B cell (primary cell): ENCODE data around the gene LRPPRC. TPM values are rescaled to one million over a fixed set of nuclear protein-coding genes. Genes with fewer than 3 reads are reported as not detected.

Experiments
- ATAC-seq: fragments of 200-7000 bp; cut with Tn5 transposase; one replicate; pipeline ENCODE4 v1.10.0; 2021; ENCODE audit warnings: low read depth, mild to moderate bottlenecking, moderate number of reproducible peaks, moderate library complexity
- CTCF ChIA-PET: fragments of 350-600 bp; sonication (Branson Sonifier 250); formaldehyde crosslinking; loops from one replicate; lab custom pipeline; 2021; ENCODE audit warnings: antibody characterized with exemption, inconsistent platforms; lab: Charles Lee
- POLR2A ChIA-PET: fragments of 350-600 bp; sonication (Branson Sonifier 250); formaldehyde crosslinking; loops from one replicate; lab custom pipeline; 2021; ENCODE audit warnings: antibody characterized with exemption; lab: Charles Lee
- DNase-seq: peaks from one replicate; pipeline ENCODE4 v3.0.0; 2013
- H2AFZ ChIP-seq: 2 replicates; pipeline ENCODE4 v1.6.1; 2012; ENCODE audit warnings: mild to moderate bottlenecking, low read depth, low read length; ENCODE audit not compliant: insufficient read depth, poor library complexity, severe bottlenecking
- H3K27ac ChIP-seq, 2 donors: 1 replicate in 1 of 2; 2 replicates in 1 of 2; pipeline ENCODE4 v1.5.1; 2012 to 2013; ENCODE audit warnings: low read length in 2 of 2, mild to moderate bottlenecking in 2 of 2, moderate library complexity in 1 of 2
- H3K27me3 ChIP-seq, 4 experiments: fragments of 200-600 bp in 1 of 4; sonication (generic) in 1 of 4; replicated peaks in 1 of 4; 1 replicate in 2 of 4; 2 replicates in 2 of 4; pipeline versions ENCODE4 v1.6.1 to v1.7.0; 2013 to 2016; ENCODE audit warnings: low read length in 3 of 4, mild to moderate bottlenecking in 2 of 4, mixed read lengths in 1 of 4, moderate library complexity in 1 of 4; ENCODE audit not compliant: insufficient read depth in 4 of 4, control insufficient read depth in 3 of 4; ENCODE audit errors: control extremely low read depth in 1 of 4
- H3K36me3 ChIP-seq, 2 experiments: replicated peaks in 1 of 2; 1 replicate in 1 of 2; 2 replicates in 1 of 2; pipeline versions ENCODE4 v1.6.1 to v1.7.1; 2013; ENCODE audit warnings: low read length in 1 of 2; ENCODE audit not compliant: insufficient read depth in 2 of 2, control insufficient read depth in 1 of 2; ENCODE audit errors: control extremely low read depth in 1 of 2, extremely low read depth in 1 of 2
- H3K4me1 ChIP-seq, 2 donors: fragments of 200-600 bp in 1 of 2; sonication (generic) in 1 of 2; 1 replicate in 1 of 2; 2 replicates in 1 of 2; pipeline versions ENCODE4 v1.5.1 to v1.6.1; 2013 to 2017; ENCODE audit warnings: low read length in 2 of 2; ENCODE audit not compliant: control insufficient read depth in 2 of 2, insufficient read depth in 2 of 2
- H3K4me2 ChIP-seq: replicated peaks from 2 replicates; pipeline ENCODE3; 2012; ENCODE audit warnings: mild to moderate bottlenecking, low read depth, low read length; ENCODE audit not compliant: poor library complexity, severe bottlenecking
- H3K4me3 ChIP-seq, 5 experiments: fragments of 200-600 bp in 1 of 5; sonication (generic) in 1 of 5; 1 replicate in 3 of 5; 2 replicates in 2 of 5; pipeline versions ENCODE4 v1.5.1 to v1.7.0; 2011 to 2016; ENCODE audit warnings: low read length in 4 of 5, mild to moderate bottlenecking in 4 of 5, low read depth in 2 of 5, control low read depth in 1 of 5, moderate library complexity in 1 of 5; ENCODE audit not compliant: insufficient read depth in 1 of 5; ENCODE audit errors: control extremely low read depth in 1 of 5, extremely low read depth in 1 of 5
- H3K79me2 ChIP-seq: fragments of 200-600 bp; sonication (generic); one replicate; pipeline ENCODE4 v1.6.0; 2016; ENCODE audit warnings: low read length; ENCODE audit not compliant: control insufficient read depth, insufficient read depth
- H3K9ac ChIP-seq: fragments of 200-600 bp; sonication (generic); 2 replicates; pipeline ENCODE4 v1.6.1; 2017; ENCODE audit warnings: mild to moderate bottlenecking, low read length, moderate library complexity
- H3K9me3 ChIP-seq, 3 donors: one replicate each; pipeline versions ENCODE4 v1.6.1 to v1.7.1; 2013; ENCODE audit warnings: low read length in 2 of 3; ENCODE audit not compliant: control insufficient read depth in 2 of 3, insufficient read depth in 1 of 3; ENCODE audit errors: control extremely low read depth in 1 of 3
- H4K20me1 ChIP-seq: 2 replicates; pipeline ENCODE4 v1.6.0; 2012; ENCODE audit warnings: mild to moderate bottlenecking, low read length; ENCODE audit not compliant: insufficient read depth, control insufficient read depth, poor library complexity, severe bottlenecking
- H3K27ac Mint-ChIP-seq: one replicate; pipeline ENCODE4 v1.8.0; 2021; ENCODE audit warnings: mixed read lengths
- H3K27me3 Mint-ChIP-seq: one replicate; pipeline ENCODE4 v1.8.0; 2021; ENCODE audit warnings: mixed read lengths
- H3K4me1 Mint-ChIP-seq: one replicate; pipeline ENCODE4 v1.8.0; 2021; ENCODE audit warnings: mixed read lengths
- H3K4me3 Mint-ChIP-seq: one replicate; pipeline ENCODE4 v1.8.0; 2021; ENCODE audit warnings: mixed read lengths
- H3K9me3 Mint-ChIP-seq: one replicate; pipeline ENCODE4 v1.8.0; 2022; ENCODE audit warnings: mixed read lengths; ENCODE audit not compliant: insufficient read depth
- CTCF ChIP-seq: fragments of 200-600 bp; IDR thresholded peaks from one replicate; pipeline ENCODE4 v1.8.0; 2022; ENCODE audit warnings: antibody characterized with exemption, mild to moderate bottlenecking
- EZH2 ChIP-seq: IDR thresholded peaks from 2 replicates; pipeline ENCODE4 v1.6.1; 2012; ENCODE audit warnings: borderline replicate concordance, low read depth, mild to moderate bottlenecking, moderate library complexity, low read length; ENCODE audit not compliant: insufficient read depth, poor library complexity, severe bottlenecking
- WGBS: methylation state at CpG from one replicate; pipeline ENCODE4 v1.1.5; 2013; ENCODE audit warnings: missing lambda C conversion rate; ENCODE audit not compliant: insufficient coverage; 5-methylcytosine and 5-hydroxymethylcytosine counted together
- intact Hi-C: fragments of 100-400 bp; cut with micrococcal nuclease; formaldehyde crosslinking; loops from one replicate; pipeline ENCODE4 v1.10.0; 2022
- polyA plus RNA-seq: library from polyadenylated mRNA; depleted of rRNA; stranded (reverse); fragments of >200 nt; gene quantifications from 2 replicates; pipeline ENCODE4 v1.2.3, GENCODE V29; 2012
- total RNA-seq, 2 donors: library from RNA; stranded (reverse); fragments of 120-200 nt in 1 of 2; gene quantifications; 1 replicate in 1 of 2; 2 replicates in 1 of 2; pipeline versions ENCODE4 v1.2.3 to v1.2.4, GENCODE V29; 2013 to 2022

Gene LRPPRC
- total and polyA plus RNA-seq, 2 donors (not counting 1 experiment from before 2014, with no cell fraction given): 17.6 to 75.6 TPM

DNA sequence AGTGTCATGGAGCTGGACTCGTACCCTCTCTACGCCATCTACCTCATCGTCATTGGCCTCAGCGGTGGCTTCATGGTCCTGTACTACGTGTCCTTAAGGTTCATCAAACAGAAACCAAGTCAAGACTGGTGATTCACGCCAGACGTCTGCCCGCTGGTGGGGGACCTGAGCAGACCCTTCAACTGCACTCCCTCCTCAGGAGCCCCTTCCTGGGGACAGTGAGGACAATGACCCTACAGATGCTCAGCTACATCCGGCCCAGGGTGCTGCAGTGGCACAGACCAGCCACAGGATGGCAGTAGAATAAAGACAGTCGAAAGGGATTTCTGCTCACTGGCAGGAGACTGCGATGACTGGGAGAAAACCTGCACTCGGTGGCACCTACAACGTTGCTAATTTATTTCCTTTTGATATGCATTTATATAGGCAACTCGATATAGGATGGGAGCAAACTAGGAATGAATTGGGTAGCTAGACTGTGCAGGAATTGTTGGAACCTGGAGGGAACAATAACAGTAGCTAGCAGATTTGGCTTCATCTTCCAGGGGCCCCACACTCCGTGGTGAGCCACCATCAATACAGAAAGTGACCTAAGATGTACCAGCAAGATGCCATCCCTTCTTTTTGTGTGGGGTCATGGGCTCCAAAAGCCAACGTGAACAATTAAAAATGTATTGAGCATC, 117.9 kb downstream of the LRPPRC start:
- Histone ChIP-seq H3K27ac (no peak overlapping the region), H3K4me1 (peaks cover 4 to 5% of the 10 kb centered on the region in 2 donors), H3K4me3 (no peak overlapping the region), H3K79me2 (no peaks in the 10 kb centered on the region), H3K9ac (no peak overlapping the region), H3K36me3 (no peaks in the 10 kb centered on the region), H3K9me3 (no peaks in the 10 kb centered on the region), H3K27me3 (peaks cover 0 to 11% (median 2%) of the 10 kb centered on the region in 4 experiments), H4K20me1 (no peaks in the 10 kb centered on the region), H2AFZ (no peak overlapping the region), H3K4me2 (no peak overlapping the region)
- intact Hi-C loops: no loop called here
- Mint-ChIP-seq H3K4me3 (no peak overlapping the region), H3K27ac (no peak overlapping the region), H3K9me3 (no peaks in the 10 kb centered on the region), H3K4me1 (no peaks in the 10 kb centered on the region), H3K27me3 (peaks cover 21% of the 10 kb centered on the region)
- WGBS: 42% methylated on average over 13 of the region's 16 CpGs
- ChIA-PET CTCF (interaction anchor here (0.6 to 1.0 kb wide), 4 partner anchors 26 to 159 kb away, joined by 3 to 5 read pairs (median 4); no protein-coding TSS in a partner anchor), POLR2A (no interaction called here)
- peak; percentile 53 for DNase-seq
- ATAC-seq: peak; percentile 71
- TF ChIP-seq EZH2 (no peak), CTCF (peak; percentile 83)

DNA sequence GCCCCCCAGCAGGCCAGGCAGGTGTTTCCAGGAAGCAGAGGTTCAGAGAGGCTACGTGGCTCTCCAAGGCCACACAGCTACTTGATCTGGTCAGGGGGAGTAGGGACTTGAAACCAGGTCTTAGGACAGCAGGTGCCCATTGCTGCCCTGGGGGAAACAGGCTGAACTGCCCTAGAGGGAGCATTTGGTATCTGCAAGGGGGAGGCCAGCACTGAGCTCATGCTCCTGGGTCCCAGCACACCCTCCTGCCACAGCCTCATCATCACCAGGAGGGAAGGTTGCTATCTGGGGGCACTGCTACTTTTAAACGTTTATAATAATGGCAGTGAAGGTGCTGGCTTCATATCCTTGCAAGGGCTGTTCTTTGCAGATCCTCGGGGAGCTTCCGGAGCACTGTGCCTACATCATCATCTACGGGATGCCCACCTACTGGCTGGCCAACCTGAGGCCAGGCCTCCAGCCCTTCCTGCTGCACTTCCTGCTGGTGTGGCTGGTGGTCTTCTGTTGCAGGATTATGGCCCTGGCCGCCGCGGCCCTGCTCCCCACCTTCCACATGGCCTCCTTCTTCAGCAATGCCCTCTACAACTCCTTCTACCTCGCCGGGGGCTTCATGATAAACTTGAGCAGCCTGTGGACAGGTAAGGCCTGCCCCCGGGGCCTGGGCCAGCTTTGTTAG, 120.9 kb downstream of the LRPPRC start:
- Histone ChIP-seq H3K4me3 (no peak overlapping the region), H4K20me1 (no peaks in the 10 kb centered on the region), H3K36me3 (no peaks in the 10 kb centered on the region), H3K9ac (no peak overlapping the region), H3K27me3 (peaks cover 0 to 11% (median 2%) of the 10 kb centered on the region in 4 experiments), H3K27ac (no peak overlapping the region), H3K4me1 (peaks cover 4 to 5% of the 10 kb centered on the region in 2 donors), H3K9me3 (no peaks in the 10 kb centered on the region), H3K4me2 (no peak overlapping the region), H3K79me2 (no peaks in the 10 kb centered on the region), H2AFZ (no peak overlapping the region)
- no peak for DNase-seq
- no peak for ATAC-seq
- 89% methylated on average over 9 of the region's 11 CpGs for WGBS
- no peak overlapping the region for H3K27ac Mint-ChIP-seq
- no peaks in the 10 kb centered on the region for H3K4me1 Mint-ChIP-seq
- H3K4me3 Mint-ChIP-seq: no peak overlapping the region
- no peaks in the 10 kb centered on the region for H3K9me3 Mint-ChIP-seq
- H3K27me3 Mint-ChIP-seq: peaks cover 26% of the 10 kb centered on the region
- ChIA-PET POLR2A (no interaction called here), CTCF (no interaction called here)
- intact Hi-C loops: no loop called here
- TF ChIP-seq CTCF (no peak), EZH2 (no peak)
